ENCODE results near the gene HNF1A.

The HNF1A gene

GRCh38 chr12:120984351-120984898 is 6.1 kb downstream of the HNF1A start:
- Histone ChIP-seq H3K27me3 (ENCODE audit: low read depth, low read length) (no peaks in the 10 kb centered on the region), H4K20me1 (ENCODE audit: insufficient read depth, low read length) (no peaks in the 10 kb centered on the region), H3K4me1 (ENCODE audit: low read length) (no peaks in the 10 kb centered on the region), H3K9ac (ENCODE audit: low read length) (no peak overlapping the region), H2AFZ (ENCODE audit: low read depth, low read length) (no peak overlapping the region), H3K9me3 (ENCODE audit: insufficient read depth, low read length) (no peaks in the 10 kb centered on the region), H3K79me2 (ENCODE audit: low read length) (no peaks in the 10 kb centered on the region), H3K36me3 (replicated peaks; ENCODE audit: low read depth, low read length) (no peaks in the 10 kb centered on the region), H3K4me2 (ENCODE audit: low read length) (no peak overlapping the region), H3K4me3 (ENCODE audit: low read length) (no peak overlapping the region), H3K27ac (ENCODE audit: low read length) (no peak overlapping the region)
- no peak for TF ChIP-seq CTCF (IDR thresholded peaks at IDR 0.05; ENCODE audit: low read depth, low read length)

GRCh38 chr12:120988234-120988633 is 9.9 kb downstream of the HNF1A start:
- Histone ChIP-seq H3K9ac (ENCODE audit: low read length) (no peak overlapping the region), H3K36me3 (replicated peaks; ENCODE audit: low read depth, low read length) (no peaks in the 10 kb centered on the region), H3K4me2 (ENCODE audit: low read length) (no peak overlapping the region), H3K27me3 (ENCODE audit: low read depth, low read length) (no peaks in the 10 kb centered on the region), H3K27ac (ENCODE audit: low read length) (no peak overlapping the region), H3K4me3 (ENCODE audit: low read length) (no peak overlapping the region), H2AFZ (ENCODE audit: low read depth, low read length) (no peak overlapping the region), H4K20me1 (ENCODE audit: insufficient read depth, low read length) (no peaks in the 10 kb centered on the region), H3K79me2 (ENCODE audit: low read length) (no peaks in the 10 kb centered on the region), H3K4me1 (ENCODE audit: low read length) (no peaks in the 10 kb centered on the region), H3K9me3 (ENCODE audit: insufficient read depth, low read length) (no peaks in the 10 kb centered on the region)
- TF ChIP-seq CTCF (IDR thresholded peaks at IDR 0.05; ENCODE audit: low read depth, low read length) (no peak), EZH2phosphoT487 (IDR thresholded peaks at IDR 0.05; ENCODE audit: low read depth) (no peak)

- H3K36me3 ChIP-seq (replicated peaks; ENCODE audit: low read depth, low read length), result no peaks in the 10 kb centered on the region
- H3K4me3 ChIP-seq (ENCODE audit: low read length), result no peak overlapping the region
- no peak overlapping the region for H3K27ac ChIP-seq (ENCODE audit: low read length)
- H2AFZ ChIP-seq (ENCODE audit: low read depth, low read length), result no peak overlapping the region
- no peaks in the 10 kb centered on the region for H3K4me1 ChIP-seq (ENCODE audit: low read length)
- no peaks in the 10 kb centered on the region for H3K27me3 ChIP-seq (ENCODE audit: low read depth, low read length)
- H4K20me1 ChIP-seq (ENCODE audit: insufficient read depth, low read length), result no peaks in the 10 kb centered on the region
- no peaks in the 10 kb centered on the region for H3K79me2 ChIP-seq (ENCODE audit: low read length)
- no peak for TF ChIP-seq EZH2phosphoT487 (IDR thresholded peaks at IDR 0.05; ENCODE audit: low read depth)
- TF ChIP-seq CTCF (IDR thresholded peaks at IDR 0.05; ENCODE audit: low read depth, low read length), result no peak
- no peaks in the 10 kb centered on the region for H3K9me3 ChIP-seq (ENCODE audit: insufficient read depth, low read length)
- no peak overlapping the region for H3K9ac ChIP-seq (ENCODE audit: low read length)
- no peak overlapping the region for H3K4me2 ChIP-seq (ENCODE audit: low read length)
Measured at GRCh38 chr12:120988658-120989057, 10.3 kb downstream of the HNF1A start.

GRCh38 chr12:120989687-120990086 is 11.3 kb downstream of the HNF1A start:
- Histone ChIP-seq H3K79me2 (ENCODE audit: low read length) (no peaks in the 10 kb centered on the region), H2AFZ (ENCODE audit: low read depth, low read length) (no peak overlapping the region), H3K36me3 (replicated peaks; ENCODE audit: low read depth, low read length) (no peaks in the 10 kb centered on the region), H3K4me1 (ENCODE audit: low read length) (no peaks in the 10 kb centered on the region), H4K20me1 (ENCODE audit: insufficient read depth, low read length) (no peaks in the 10 kb centered on the region), H3K27me3 (ENCODE audit: low read depth, low read length) (no peaks in the 10 kb centered on the region), H3K4me2 (ENCODE audit: low read length) (no peak overlapping the region), H3K27ac (ENCODE audit: low read length) (no peak overlapping the region), H3K4me3 (ENCODE audit: low read length) (no peak overlapping the region), H3K9me3 (ENCODE audit: insufficient read depth, low read length) (no peaks in the 10 kb centered on the region), H3K9ac (ENCODE audit: low read length) (no peak overlapping the region)
- TF ChIP-seq CTCF (IDR thresholded peaks at IDR 0.05; ENCODE audit: low read depth, low read length) (no peak), EZH2phosphoT487 (IDR thresholded peaks at IDR 0.05; ENCODE audit: low read depth) (no peak)

Measured in OCI-LY3 (cell line).